ENCODE results near the gene BTBD16.

Gene BTBD16

GRCh38 chr10:122271076-122271475, at the start of gene BTBD16:
BTBD16 (plus strand) TSS chr10:122271296; CDS start chr10:122275082, 3,786 bp downstream.
- DNase-seq, result no peak

- DNase-seq, result no peak
These were observed 49.1 kb upstream of the BTBD16 start for GRCh38 chr10:122221958-122222357.

- DNase-seq, result no peak
These were observed 48.5 kb upstream of the BTBD16 start for GRCh38 chr10:122222638-122223037.

- DNase-seq, result no peak
These were observed 46.9 kb upstream of the BTBD16 start for GRCh38 chr10:122224159-122224558.

- DNase-seq, result no peak
These were observed 45.8 kb upstream of the BTBD16 start for GRCh38 chr10:122225330-122225729.

GRCh38 chr10:122227754-122228153, 43.3 kb upstream of the BTBD16 start:
- no peak for DNase-seq

GRCh38 chr10:122229666-122230065, 41.4 kb upstream of the BTBD16 start:
- DNase-seq, result no peak

GRCh38 chr10:122230222-122230621, 40.9 kb upstream of the BTBD16 start:
- no peak for DNase-seq

GRCh38 chr10:122232769-122233168, 38.3 kb upstream of the BTBD16 start:
- DNase-seq, result no peak

- DNase-seq, result no peak
These were observed 37.2 kb upstream of the BTBD16 start for GRCh38 chr10:122233857-122234348.

- no peak for DNase-seq
These were observed 36.7 kb upstream of the BTBD16 start for GRCh38 chr10:122234416-122234815.

- DNase-seq, result no peak
These were observed 34.3 kb upstream of the BTBD16 start for GRCh38 chr10:122236690-122237306.

- DNase-seq, result no peak
These were observed 33.6 kb upstream of the BTBD16 start for GRCh38 chr10:122237331-122237990.

GRCh38 chr10:122239578-122240257, 31.4 kb upstream of the BTBD16 start:
- DNase-seq, result no peak

- DNase-seq, result no peak
These were observed 30.7 kb upstream of the BTBD16 start for GRCh38 chr10:122240401-122240800.

GRCh38 chr10:122241836-122242235, 29.3 kb upstream of the BTBD16 start:
- DNase-seq, result no peak

- DNase-seq, result no peak
These were observed 27.5 kb upstream of the BTBD16 start for GRCh38 chr10:122243550-122243949.

- DNase-seq, result no peak
These were observed 26.8 kb upstream of the BTBD16 start for GRCh38 chr10:122244001-122244975.

GRCh38 chr10:122245136-122245535, 26.0 kb upstream of the BTBD16 start:
- DNase-seq, result no peak

- DNase-seq, result no peak
These were observed 25.2 kb upstream of the BTBD16 start for GRCh38 chr10:122245897-122246296.

GRCh38 chr10:122246830-122247520, 24.1 kb upstream of the BTBD16 start:
- DNase-seq, result no peak
